ENCODE measurements around the gene CACNA1A. TPM values are rescaled to one million over a fixed set of nuclear protein-coding genes. Genes with fewer than 3 reads are reported as not detected.
A peak's percentile ranks its signal among the peaks of the same experiment; 100 is the strongest.

CACNA1A gene
- total RNA-seq, 6 experiments from 2014 or later, result 0.11 TPM; not detected in 5

DNA sequence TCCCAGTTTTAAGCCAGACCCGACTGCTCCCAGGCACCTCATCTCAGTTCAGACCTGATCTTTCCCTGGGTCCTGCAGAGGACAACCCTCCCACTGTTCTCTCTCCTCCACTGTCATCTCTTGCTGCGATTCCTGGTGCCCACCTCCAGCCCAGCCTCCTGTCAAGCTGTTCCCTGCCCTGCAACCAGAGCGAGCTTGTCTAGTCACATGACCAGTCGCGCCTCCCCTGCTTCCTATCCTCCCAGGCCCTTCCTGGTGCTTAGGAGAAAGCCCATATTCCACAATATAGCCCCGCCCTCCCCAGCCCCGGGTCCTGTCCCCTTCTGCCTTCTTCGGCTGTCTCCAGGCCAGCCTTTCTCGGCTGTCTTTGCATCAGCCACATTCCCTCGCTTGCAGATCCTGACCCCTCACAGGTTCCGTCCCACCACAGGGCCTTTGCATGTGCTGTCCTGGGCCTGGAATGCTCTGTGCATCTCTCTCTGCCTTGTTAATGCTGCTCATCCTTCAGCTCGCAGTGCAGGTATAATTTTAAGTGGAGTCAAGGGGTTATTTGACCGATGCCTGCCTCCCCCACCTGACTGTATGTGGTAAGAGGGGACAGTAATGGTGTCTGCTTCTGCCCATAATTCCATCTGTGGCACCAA lies 267.3 kb downstream of the CACNA1A start:
- Histone ChIP-seq H3K27ac (no peak overlapping the region), H3K4me1 (no peaks in the 10 kb centered on the region), H3K36me3 (no peaks in the 10 kb centered on the region), H3K9me3 (no peaks in the 10 kb centered on the region), H3K27me3 (no peaks in the 10 kb centered on the region), H3K4me3 (no peak overlapping the region)
- 50% methylated on average over 10 of the region's 13 CpGs for WGBS (ENCODE audit: insufficient coverage, low coverage, low lambda C conversion rate, missing lambda C conversion rate)
- DNase-seq (no peak), ATAC-seq (no peak)
- intact Hi-C loops (cut with DNase I), result no loop called here
- TF ChIP-seq CTCF (IDR thresholded peaks at IDR 0.05), result no peak
- no peak for TF ChIP-seq POLR2A (IDR thresholded peaks at IDR 0.05)

- peak; percentile 61 to 77 (median 73) for TF ChIP-seq CTCF (IDR thresholded peaks at IDR 0.05)
- TF ChIP-seq POLR2A (IDR thresholded peaks at IDR 0.05), result no peak
- DNase-seq (peak; percentile 63 to 65 (median 63)), ATAC-seq (peak; percentile 79 to 91 (median 86))
- no peaks in the 10 kb centered on the region for H3K9me3 ChIP-seq
- no peak overlapping the region for H3K27ac ChIP-seq
- intact Hi-C loops (cut with DNase I), result no loop called here
- no peaks in the 10 kb centered on the region for H3K27me3 ChIP-seq
- no peak overlapping the region for H3K4me3 ChIP-seq
- H3K36me3 ChIP-seq, result no peaks in the 10 kb centered on the region
- H3K4me1 ChIP-seq, result no peaks in the 10 kb centered on the region
- WGBS (ENCODE audit: insufficient coverage, low coverage, low lambda C conversion rate, missing lambda C conversion rate), result 7% methylated on average over 13 of the region's 13 CpGs
These were observed 271.8 kb downstream of the CACNA1A start for GRCh38 chr19:13234518-13234917.

DNA sequence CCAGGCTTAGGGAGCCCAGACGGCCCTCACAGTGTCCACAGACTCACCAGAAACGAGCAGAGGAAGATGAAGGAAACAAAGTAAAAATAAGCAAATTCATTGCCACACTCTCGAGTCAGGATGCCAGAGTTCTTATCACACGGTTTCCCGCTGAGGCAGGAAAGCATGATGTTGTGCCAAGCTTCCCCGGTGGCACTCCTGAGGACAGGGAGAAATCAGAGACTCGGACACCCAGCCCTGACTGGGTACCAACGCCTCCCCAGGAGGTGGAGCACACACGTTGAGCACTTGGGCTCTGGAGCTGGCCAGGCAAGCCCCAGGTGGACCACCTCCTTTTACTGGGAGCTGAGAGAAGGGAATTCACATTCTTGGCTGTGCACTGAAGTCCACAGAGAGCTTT lies 274.6 kb downstream of the CACNA1A start:
- TF ChIP-seq POLR2A (IDR thresholded peaks at IDR 0.05) (no peak), CTCF (IDR thresholded peaks at IDR 0.05) (no peak)
- Histone ChIP-seq H3K27ac (no peak overlapping the region), H3K4me1 (no peaks in the 10 kb centered on the region), H3K9me3 (no peaks in the 10 kb centered on the region), H3K27me3 (no peaks in the 10 kb centered on the region), H3K36me3 (no peaks in the 10 kb centered on the region), H3K4me3 (no peak overlapping the region)
- ATAC-seq (peak in 2 of 4 donors; percentile 30 to 49), DNase-seq (no peak)
- WGBS (ENCODE audit: insufficient coverage, low coverage, low lambda C conversion rate, missing lambda C conversion rate), result 18% methylated on average over 6 of the region's 9 CpGs
- intact Hi-C loops (cut with DNase I), result no loop called here

DNA sequence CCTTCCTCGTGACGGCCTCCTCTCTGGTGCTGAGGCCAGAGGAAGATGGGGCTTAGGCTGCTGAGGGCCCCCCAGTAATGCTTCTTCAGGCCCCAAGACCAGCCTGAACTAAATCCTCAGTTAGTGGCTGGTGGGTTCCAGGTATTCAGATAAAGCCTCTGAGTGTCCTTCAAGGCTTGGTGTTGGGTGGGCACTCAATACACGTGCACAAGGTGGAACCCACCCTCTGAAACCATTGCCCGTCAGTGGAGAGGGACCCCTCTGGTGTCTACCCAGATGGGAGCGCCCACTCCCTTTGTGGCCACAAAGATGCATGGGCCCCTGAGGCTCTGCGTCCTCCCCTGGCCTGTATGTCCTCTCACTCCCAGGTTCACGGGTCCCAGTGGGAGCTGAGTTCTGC lies 277.0 kb downstream of the CACNA1A start:
- Histone ChIP-seq H3K4me1 (no peaks in the 10 kb centered on the region), H3K4me3 (no peak overlapping the region), H3K9me3 (no peaks in the 10 kb centered on the region), H3K36me3 (no peaks in the 10 kb centered on the region), H3K27me3 (no peaks in the 10 kb centered on the region), H3K27ac (no peak overlapping the region)
- DNase-seq (no peak), ATAC-seq (peak in 1 of 4 donors; percentile 9)
- TF ChIP-seq CTCF (IDR thresholded peaks at IDR 0.05) (no peak), POLR2A (IDR thresholded peaks at IDR 0.05) (no peak)
- 59% methylated on average over 5 of the region's 7 CpGs for WGBS (ENCODE audit: insufficient coverage, low coverage, low lambda C conversion rate, missing lambda C conversion rate)
- intact Hi-C loops (cut with DNase I), result no loop called here
